ENCODE data around the gene TMBIM1.
"Not testable (repeated sequence)": the region's sequence is repeated elsewhere in the genome, so short reads cannot be mapped to it uniquely, and the experiment has no call there.

Gene TMBIM1

DNA sequence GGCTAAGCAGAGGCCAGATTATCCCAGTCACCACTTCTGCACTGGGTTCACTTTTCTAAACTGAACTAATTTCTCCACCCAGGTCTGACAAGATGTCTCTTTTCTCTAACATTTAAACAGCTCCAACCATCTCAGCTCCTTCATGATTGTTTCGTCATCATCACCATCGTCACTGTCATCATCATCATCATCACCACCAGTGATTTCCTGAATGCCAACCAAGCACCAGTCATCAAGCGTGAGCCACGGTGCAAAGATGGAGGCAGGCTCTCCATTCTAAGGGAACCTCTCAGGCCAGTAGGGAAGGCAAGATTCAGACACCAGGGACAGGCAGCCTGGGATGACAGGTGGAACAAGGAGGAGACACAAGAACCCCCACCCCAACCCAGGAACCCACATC, 25.5 kb upstream of the TMBIM1 start:
- no peak for DNase-seq (ENCODE audit: low spot score)

DNA sequence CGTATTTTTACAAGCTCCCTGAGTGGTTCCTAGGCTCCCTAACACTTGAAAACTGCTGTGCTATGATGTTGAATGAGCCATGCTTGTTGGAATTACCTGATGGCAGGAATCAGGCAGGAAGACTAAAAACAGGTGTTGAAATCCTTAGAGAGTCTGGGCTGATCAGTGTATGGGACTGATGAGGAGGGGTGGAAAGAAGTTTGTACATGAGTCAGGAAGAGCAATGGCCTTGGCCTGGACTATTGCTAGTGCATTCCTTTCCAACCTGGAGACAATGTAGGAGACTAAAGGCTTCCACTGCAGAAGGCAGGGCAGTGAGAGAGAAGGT, 25.0 kb upstream of the TMBIM1 start:
- DNase-seq (ENCODE audit: low spot score) = no peak

DNA sequence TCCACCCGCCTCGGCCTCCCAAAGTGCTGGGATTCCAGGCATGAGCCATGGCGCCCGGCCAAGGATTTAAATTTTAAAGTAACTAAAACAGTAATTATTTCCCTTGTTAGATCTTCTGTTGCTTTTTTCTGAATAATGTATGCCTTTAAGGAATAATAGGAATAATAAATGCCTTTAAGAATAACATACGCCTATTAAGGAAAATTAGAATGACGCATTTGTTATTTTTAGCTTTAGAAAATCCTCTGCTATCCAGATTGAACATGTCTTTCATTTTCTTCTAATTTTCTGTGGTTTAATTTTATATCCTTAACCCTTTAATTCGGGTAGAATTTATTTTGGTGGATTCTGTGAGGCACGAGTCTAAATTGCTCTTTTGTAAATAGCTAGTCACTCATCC, 23.1 kb upstream of the TMBIM1 start:
- no peak for DNase-seq (ENCODE audit: low spot score)

DNA sequence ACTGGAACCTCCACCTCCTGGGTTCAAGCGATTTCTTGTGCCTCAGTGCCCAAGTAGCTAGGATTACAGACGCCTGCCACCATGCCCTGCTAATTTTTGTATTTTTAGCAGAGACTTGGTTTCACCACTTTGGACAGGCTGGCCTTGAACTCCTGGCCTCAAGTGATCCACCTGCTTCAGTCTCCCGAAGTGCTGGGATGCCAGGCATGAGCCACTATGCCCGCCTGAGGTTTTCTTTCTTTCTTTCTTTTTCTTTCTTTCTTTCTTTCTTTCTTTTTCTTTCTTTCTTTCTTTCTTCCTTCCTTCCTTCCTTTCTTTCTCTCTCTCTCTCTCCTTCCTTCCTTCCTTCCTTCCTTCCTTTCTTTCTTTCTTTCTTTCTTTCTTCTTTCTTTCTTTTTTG, 22.5 kb upstream of the TMBIM1 start:
- DNase-seq (ENCODE audit: low spot score) = not testable (repeated sequence)

DNA sequence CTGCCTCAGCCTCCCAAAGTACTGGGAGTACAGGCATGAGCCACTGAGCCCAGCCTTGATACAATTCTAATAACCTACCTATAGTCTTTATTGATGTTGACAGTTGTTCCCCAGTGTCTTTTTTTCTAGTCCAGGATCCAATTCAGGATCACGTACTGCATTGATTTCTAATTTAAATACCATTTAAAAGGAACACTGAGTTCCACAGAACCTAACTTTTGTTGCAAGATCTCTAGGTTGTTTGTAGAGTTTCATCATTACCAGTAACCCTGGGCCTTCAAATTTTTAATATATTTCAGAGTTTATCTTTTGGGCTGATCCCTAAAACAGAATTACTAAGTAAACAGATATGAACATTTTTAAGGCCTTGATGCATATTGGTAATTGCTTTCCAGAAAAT, 21.1 kb upstream of the TMBIM1 start:
- no peak for DNase-seq (ENCODE audit: low spot score)

DNA sequence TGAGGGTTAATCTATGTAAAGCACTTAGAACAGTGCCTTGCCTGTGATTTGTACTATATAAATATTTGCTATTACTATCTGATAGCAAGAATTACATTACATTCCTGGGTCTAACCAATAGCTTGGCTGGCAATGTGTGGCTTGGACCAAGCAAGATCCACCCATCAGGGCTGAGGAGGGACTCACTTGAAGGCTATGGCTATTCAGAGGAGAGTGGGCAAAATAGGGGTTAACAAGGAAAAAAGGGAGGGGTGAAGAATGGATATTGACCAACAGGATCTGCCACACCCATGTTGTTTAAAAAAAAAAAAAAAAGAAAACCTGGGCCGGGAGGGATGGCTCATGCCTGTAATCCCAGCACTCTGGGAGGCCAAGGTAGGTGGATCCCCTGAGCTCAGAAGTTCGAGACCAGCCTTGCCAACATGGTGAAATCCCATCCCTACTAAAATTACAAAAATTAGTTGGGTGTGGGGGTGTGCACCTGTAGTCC, 20.0 kb upstream of the TMBIM1 start:
- DNase-seq (ENCODE audit: low spot score) = no peak

DNA sequence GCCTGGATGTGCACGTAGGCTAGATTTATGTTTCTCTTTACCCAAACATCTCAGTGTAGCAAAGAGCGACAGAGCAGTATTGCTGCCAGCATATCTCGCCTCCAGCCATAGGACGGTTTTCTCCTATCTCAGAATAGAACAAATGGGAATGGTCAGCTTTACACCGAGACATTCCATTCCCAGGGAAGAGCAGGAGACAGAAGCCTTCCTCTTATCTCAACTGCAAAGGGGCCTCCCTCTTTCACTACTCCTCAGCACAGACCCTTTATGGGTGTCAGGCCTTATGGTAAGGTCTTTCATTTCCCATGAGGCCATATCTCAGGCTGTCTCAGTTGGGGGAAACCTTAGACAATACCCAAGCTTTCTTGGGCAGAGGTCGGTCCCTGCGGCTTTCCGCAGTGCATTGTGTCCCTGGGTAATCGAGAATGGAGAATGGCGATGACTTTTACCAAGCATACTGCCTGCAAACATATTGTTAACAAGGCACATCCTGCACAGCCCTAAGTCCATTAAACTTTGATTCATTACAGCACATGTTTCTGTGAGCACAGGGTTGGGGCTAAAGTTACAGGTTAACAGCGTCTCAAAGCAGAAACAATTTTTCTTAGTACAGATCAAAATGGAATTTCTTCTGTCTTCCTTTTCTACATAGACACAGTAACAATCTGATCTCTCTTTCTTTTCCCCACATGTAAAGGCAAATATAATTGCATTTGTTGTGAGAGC, 19.4 kb upstream of the TMBIM1 start:
- DNase-seq (ENCODE audit: low spot score) = not testable (repeated sequence)

DNA sequence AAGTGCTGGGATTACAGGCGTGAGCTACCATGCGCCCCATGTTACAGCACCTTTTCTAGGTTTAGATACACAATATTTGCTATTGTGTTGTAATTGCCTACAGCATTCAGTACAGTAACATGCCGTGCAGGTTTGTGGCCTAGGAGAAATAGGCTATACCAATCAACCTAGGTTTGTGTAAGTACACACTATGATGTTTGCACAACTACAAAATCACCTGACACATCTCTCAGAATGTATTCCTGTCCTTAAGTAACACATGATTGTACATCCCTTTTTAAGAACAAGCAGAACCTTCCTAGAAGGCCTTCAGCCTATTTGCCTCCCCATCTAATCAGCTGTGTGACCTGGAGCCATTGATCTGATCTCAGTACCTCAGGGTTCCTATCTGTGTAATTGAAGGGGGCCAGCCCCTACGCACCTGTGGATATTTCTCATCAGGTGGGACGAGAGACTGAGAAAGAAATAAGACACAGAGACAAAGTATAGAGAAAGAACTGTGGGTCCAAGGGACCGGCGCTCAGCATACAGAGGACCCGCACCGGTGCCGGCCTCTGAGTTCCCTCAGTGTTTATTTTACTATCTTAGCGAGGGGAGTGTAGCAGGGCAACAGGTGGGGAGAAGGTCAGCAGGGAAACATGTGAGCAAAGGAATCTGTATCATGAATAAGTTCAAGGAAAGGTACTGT, 18.7 kb upstream of the TMBIM1 start:
- DNase-seq (ENCODE audit: low spot score) = no peak

DNA sequence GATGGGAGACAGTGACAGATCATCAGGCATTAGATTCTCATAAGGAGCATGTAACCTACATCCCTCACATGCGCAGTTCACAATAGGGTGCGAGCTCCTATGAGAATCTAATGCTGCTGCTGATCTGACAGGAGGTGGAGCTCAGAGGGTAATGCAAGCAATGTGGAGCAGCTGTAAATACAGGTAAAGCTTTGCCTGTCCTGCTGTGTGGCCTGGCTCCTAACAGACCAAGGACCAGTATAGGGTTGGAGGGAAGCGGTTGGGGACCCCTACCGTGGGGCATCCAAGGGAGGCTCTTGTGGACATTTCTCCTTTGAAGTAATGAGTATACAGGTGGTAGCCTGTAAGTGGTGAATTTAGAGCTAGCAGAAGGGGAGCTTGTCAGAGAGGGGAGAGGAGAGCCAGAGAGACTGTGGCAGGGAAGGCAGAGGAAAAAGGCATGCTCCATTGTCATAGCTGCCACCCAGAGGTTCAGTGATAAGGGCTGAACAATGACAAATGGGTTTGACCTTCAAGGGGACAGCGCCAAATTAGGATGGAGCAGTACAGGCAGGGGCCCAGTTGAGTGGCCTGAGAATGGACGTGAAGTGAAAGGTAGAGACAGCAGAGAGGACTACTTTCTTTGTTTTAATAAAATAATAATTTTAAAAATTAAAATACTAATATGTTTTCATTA, 15.2 kb upstream of the TMBIM1 start:
- DNase-seq (ENCODE audit: low spot score) = no peak

DNA sequence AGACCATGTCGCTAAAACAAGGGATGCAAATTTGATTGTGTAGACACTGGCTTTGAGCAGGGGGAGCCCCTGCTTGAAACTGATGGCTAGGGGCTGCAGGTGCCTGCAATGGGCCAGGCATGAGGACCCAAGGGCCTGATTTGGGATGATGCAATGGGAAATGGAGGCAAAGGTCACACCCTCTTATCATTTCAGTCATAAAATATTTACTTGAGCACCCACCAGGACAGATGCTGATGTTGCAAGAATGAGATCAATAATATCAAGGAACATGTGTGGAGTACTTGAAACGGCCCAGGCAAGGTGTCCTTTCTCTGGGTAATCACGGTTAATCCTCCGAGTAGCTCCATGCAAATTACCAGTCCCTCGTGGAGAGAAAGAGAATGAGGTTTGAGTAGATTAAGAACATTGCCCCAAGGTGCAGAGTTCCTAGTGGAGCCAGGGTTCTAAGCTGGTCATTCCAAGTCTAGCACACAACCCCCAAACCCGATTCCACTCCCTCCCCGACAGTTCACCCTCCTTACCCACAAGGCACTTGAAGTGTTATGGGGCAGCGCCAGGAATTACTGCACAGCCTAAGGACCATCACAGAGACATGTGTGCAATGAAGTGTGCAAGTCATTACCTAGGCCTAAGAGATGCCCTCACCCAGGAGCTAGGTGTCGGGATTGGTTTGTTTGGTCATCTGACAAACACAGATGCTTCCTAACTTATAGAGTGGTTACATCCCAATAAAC, 14.0 kb upstream of the TMBIM1 start:
- DNase-seq (ENCODE audit: low spot score) = no peak

DNA sequence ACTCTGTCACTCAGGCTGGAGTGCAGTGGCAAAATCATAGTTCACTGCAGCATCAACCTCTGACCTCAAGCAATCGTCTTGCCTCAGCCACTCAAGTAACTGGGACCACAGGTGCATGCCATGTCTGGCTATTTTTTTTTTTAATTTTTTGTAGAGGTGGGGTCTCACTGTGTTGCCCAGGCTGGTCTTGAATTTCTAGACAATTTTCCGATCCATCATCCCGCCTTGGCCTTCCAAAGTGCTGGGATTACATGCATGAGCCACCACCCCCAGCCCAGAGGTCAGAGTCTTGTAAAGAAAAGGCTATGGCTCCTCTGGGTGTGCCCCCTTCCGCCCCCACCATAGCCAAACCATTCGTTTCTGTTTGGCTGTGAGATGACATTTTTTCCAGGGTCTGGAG, 13.1 kb upstream of the TMBIM1 start:
- DNase-seq (ENCODE audit: low spot score) = no peak

DNA sequence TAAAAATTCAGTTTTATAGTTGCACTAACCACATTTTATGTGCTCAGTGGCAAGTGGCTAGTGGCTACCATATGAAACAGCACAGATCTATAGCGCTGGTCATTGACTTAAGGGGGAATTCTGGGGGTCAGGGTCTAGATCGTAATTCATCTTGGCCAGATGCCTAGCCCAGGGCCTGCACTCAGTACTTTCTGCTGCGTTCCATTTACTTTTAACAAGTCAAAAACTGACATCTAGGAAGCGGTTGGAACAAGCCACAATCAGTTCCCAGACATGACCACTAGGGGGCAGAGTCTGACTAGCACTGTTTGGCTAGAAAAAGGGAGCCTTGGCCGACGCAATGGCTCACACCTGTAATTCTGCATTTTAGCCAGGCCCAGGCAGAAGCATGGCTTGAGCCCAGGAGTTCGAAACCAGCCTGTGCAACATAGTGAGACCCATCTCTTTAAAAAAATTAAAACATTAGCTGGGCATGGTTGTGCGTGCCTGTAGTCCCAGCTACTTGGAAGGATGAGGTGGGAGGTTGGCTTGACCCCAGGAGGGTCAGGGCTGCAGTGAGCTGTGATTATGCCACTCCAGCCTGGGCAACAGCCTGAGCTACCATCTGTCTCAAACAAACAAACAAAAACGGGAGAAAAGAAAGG, 9.0 kb upstream of the TMBIM1 start:
- DNase-seq (ENCODE audit: low spot score) = peak; percentile 88

DNA sequence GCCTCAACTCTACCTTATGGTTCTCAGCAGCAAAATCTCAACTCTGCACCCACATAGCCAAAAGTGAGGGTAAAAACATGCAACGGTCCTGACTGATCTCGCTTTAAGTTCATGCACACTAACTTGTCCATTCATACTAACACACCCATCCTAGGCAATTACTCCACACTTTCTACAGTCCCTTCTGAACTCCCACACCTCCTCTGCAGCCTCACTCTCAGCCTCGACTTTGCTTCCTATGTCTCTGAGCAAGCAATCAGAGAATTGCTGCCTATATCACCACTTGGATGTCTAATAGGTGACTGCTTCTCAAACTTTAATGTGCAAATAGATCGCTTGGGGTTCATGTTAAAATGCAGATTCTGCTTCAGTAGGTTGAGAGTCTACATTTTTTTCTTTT, 7.8 kb upstream of the TMBIM1 start:
- no peak for DNase-seq (ENCODE audit: low spot score)

DNA sequence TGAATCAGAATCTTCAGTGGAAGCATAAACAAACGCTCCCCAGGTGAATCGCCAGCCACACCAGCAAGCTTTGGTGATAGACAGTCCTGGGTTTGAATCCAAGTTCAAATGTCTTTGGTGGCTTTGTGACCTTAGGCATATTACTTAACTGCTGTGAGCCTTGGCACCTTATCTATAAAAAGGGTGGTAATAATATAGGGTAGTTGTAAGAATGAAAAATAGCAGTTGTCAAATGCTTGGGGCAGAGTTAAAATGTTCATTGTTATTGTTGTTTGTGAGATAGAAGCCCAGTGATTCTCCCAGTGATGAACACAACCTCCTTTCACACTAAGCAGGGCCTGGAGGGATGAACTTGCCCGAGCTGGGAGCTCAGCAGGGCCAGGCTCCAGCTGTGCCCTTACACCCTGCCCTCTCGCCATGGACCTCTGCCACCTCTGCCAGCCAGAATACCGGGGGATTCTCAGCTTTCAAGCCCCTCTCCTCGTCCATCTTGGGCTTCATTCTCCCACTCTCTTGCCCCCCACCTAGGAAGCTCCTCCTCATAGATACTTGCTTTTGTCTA, 6.1 kb upstream of the TMBIM1 start:
- no peak for DNase-seq (ENCODE audit: low spot score)

DNA sequence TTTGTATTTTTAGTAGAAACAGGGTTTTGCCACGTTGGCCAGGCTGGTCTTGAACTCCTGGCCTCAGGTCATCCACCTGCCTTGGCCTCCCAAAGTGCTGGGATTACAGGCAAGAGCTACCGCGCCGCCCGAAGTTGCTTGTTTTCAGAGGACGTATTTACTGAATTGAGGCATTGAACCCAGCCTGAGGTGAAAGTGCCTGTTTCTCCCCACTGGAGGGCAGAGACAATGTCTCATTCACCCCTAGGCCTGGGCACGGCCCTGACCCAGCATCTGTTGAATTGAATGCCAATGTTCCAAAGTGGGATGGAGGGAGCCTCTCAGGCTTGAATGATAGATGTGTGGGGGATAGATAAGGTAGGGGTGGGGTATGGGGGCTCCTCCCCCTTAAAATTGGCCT, 4.5 kb upstream of the TMBIM1 start:
- DNase-seq (ENCODE audit: low spot score) = no peak

DNA sequence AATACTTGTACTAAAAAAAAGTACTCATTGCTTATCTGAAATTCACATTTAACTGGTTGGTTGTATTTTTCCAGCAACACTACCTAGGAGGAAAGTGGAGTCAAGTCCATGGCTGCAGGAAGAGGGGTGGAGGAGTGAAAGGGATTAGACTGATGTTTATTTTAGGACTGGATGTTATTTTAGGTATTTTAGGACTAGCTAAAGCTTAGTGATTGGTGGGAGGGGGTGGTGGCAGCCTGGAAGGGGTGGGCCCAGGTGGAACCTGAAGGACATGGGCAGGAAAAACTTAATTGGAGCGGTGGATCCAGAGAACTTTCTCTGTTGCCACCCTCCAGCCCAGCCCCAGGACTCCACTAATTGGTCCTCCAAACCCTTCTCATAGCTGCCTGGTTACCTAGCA, 3.9 kb upstream of the TMBIM1 start:
- DNase-seq (ENCODE audit: low spot score) = no peak

DNA sequence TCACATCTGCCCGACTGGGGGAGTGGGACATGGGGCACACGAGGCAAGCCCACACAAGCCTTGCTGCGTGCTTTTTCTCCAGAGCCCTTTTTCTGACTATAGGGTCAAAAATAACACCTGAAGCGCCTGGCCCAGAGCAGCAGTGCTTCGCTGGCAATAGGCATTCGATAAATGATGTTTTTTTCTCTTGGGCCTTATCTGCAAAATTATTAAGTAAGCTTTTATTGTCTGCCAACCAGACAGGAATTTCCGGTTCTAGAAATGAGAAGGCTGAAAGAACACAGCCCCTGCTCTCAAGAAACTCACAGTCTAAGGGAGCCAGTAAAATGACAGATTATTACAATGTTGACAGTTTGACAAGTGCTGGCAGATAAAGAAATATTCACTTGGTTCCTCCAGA, 2.7 kb upstream of the TMBIM1 start:
- DNase-seq (ENCODE audit: low spot score) = no peak

DNA sequence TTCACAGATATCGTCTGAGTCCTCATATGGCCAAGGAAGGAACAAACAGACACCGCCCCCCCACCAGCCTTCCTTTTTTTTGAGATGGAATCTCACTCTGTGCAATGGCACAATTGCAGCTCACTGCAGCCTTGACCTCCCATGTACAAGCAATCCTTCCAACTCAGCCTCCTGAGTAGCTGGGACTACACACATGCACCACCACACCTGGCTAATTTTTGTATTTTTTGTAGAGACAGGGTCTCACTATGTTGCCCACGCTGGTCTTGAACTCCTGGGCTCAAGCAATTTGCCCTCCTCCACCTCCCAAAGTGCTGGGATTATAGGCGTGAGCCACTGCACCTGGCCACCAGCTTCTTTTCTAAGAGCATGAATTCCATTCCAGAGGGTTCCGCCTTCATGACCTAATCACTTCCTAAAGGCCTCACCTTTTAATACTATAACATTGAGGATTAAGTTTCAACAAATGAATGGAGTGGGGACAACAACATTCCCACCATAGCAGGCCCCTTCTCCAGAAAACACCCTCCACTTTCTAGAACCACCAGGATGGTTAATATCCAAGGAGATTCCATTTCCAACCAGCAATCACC, 2.2 kb upstream of the TMBIM1 start:
- DNase-seq (ENCODE audit: low spot score) = no peak

DNA sequence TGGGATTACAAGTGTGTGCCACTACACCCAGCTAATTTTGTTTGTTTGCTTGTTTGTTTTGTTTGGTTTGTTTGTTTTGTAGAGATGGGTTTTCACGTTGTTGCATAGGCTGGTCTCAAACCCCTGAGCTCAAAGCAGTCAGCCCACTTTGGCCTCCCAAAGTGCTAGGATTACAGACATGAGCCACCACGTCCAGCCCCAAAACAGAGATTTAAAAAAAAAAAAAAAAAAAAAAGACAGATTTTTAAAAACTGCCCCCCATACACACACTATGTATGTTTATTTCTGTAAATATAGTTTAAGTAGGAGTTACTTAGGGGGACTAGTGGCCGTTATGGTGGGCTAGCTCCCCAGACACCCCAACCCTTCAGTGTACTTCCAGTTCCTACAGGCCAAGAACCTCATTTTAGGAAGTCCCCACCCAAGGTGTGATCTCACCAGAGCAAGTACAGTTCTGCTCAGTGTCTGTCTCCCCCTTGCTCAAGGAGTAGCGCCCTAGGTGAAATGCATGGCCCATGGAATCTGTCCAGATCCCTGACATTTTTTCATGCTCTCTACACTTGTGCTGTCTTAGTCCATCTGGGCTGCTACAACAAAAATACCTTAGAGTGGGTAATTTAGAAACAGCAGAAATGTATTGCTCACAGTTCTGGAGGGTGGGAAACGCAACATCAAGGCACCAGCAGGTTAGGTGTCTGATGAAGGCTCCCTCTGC, 1.6 kb upstream of the TMBIM1 start:
- no peak for DNase-seq (ENCODE audit: low spot score)

DNA sequence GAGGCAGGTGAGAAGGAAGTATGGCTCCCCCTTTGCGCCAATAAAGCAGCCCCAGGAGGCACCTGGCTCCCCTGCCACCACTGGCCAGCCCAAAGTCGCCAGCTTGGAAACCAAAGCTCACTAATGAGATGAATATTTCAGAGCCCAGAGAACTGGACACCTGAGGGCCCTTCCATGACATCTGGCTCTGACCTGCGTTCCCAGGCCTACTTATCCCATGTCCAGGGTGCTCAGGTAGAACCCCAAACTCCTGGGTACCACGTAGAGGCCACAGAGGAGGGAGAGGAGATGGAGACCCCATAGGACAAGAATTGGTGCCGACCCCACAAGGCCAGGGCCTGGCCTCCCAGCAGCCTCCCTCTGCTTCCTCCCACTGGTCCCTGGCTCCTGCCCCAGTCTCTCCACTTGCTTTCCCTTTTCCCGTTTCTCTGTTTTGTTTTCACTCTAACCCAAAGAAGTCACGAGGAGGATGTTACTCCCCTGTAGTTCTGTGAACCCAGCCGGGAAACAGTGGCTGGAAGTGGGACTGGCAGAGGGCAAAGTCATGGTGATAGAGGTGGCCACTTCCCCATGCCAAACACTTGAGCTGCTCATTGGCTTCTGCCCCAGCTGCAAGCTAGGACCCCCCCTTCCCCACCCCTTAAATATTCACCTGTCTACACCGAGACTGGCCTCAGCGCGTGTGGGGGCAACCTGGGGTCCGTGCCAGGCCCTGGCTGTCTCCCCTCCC, 820 bp downstream of the TMBIM1 start:
- no peak for DNase-seq (ENCODE audit: low spot score)

Data from CD4-positive, alpha-beta T cell treated with Interleukin-6 at 100 ng/mL for 8 hours (primary cell).